ENCODE data around the gene FBLN2.

FBLN2 gene

DNA sequence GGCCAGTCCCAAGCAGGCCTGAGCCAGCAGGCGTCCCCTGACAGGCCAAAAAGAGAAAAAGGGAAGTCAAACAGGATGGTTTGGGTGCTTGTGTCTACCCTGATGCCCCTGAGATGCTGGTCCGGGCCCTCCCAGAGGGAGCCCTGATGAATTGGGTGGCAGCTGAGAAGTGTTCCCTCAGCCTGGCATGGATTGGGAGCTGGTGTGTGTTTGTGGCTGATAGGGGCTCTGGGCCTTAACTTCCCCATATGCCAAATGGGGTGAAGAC, 1.4 kb downstream of the FBLN2 start:
- H3K27ac ChIP-seq = no peak overlapping the region
- TF ChIP-seq ZFX (IDR thresholded peaks at IDR 0.05; ENCODE audit: borderline replicate concordance) = no peak
- TF ChIP-seq, protein P1, sequence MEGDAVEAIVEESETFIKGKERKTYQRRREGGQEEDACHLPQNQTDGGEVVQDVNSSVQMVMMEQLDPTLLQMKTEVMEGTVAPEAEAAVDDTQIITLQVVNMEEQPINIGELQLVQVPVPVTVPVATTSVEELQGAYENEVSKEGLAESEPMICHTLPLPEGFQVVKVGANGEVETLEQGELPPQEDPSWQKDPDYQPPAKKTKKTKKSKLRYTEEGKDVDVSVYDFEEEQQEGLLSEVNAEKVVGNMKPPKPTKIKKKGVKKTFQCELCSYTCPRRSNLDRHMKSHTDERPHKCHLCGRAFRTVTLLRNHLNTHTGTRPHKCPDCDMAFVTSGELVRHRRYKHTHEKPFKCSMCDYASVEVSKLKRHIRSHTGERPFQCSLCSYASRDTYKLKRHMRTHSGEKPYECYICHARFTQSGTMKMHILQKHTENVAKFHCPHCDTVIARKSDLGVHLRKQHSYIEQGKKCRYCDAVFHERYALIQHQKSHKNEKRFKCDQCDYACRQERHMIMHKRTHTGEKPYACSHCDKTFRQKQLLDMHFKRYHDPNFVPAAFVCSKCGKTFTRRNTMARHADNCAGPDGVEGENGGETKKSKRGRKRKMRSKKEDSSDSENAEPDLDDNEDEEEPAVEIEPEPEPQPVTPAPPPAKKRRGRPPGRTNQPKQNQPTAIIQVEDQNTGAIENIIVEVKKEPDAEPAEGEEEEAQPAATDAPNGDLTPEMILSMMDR (IDR thresholded peaks at IDR 0.05) = no peak

DNA sequence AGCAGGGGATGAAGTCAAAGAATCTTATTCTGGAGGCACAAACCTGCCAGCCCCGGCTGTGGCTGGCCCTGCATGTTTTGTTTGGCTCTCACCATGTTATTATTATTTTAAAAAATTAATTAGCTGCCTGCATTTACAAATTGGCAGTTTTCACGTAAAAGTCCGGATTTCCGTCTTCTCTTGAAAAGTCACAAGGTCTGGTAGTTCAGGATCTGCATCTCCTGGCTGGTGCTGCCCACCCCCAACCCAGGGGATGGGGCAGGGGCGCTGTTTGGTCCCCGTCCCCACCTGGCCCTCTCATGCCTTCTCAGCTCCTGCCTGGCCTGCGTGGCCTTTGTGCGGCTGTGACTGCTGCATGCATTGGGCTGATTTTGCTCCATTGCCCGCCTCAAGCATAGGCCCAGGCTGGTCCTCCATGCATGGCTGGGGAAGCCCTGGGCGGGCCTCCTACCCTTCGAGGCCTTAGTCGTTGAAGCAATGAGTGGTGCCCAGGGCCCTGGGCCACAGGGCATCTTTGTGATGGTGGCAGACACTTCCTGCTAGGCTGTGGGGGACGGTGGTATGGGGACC, 2.0 kb downstream of the FBLN2 start:
- H3K27ac ChIP-seq = no peak overlapping the region
- TF ChIP-seq, protein P1 (IDR thresholded peaks at IDR 0.05) = no peak
- no peak for TF ChIP-seq ZFX (IDR thresholded peaks at IDR 0.05; ENCODE audit: borderline replicate concordance)

DNA sequence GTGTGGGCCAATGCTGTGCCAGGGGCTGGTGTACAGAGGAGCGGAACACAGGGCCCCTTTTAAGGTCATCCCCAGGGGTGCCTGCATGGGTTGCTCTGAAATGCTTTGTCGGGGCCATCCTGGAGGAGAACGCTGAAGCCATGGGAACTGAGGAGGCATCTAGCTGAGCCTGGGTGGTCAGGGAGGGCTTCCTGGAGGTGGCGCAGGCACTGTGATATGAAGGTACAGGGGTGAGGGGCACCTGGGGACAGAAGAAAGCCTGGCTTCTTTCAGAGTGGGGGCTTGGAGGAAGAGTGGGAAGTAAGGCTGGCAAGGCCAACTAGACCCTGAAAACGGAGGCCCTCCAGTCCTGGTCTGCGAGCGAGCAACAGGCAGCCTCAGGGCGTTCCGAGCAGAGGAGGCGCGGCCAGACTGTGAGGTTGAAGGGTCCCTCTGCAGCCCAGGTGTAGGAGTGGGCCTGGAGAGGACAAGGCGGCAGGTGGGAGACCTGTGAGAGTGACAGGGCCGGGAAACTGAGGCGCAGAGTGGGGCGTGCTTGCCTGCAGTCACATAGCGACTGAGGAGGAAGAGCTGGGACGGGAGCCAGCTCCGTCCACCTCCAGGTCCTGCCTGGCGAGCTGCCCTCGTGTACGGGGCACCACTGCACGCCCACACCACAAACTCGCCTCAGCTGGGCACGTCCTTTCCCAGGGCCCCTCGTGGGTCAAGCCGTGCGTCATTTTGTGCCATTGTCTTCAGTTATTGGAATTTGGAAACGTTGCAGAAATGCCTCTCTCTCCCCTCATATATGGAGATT, 4.1 kb downstream of the FBLN2 start:
- H3K27ac ChIP-seq = no peak overlapping the region

DNA sequence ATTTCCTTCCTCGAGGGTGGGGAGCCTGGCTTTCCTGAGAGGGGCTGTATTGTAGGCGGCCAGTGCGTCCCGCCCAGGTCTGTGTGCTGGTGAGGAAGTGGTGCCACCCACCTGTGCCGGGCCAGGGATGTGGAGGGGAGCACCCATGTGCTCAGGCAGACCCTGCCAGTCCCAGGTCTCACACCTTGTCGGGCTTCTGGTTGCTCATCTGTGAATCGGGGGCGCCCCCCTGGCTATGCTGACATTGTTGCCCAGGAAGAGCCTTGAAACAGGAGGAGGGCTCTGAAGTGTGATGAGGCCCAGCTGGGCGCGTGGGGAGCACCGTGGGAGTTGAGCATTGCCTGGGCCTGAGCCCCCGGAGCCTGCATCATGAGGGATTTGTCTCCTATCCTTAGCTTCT, 4.8 kb downstream of the FBLN2 start:
- TF ChIP-seq ZFX (IDR thresholded peaks at IDR 0.05; ENCODE audit: borderline replicate concordance) = no peak
- TF ChIP-seq, protein P1 (IDR thresholded peaks at IDR 0.05) = no peak
- no peak overlapping the region for H3K27ac ChIP-seq

More for the DNA sequence above, 4.1 kb downstream of the FBLN2 start:
- TF ChIP-seq ZFX (IDR thresholded peaks at IDR 0.05; ENCODE audit: borderline replicate concordance) = no peak
- TF ChIP-seq, protein P1 (IDR thresholded peaks at IDR 0.05) = no peak

DNA sequence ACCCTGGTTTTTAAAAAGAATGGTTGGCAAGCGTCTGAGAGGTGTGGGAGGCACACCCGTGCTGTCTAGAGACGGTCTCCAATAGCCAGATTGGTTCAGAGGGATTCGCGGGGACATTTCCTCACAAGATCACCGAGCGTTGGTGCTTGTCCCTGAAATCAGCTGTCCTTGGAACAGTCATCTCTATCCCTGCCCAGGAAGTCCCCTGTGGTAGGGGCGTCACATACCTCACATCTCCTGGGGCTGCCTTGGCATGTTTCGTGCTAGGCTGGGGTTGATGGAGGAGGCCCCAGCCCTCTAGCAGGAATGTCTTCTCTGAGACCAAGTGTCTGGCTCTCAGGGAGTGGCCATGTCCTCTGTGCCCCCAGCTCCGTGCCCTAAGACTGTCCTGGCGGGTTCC, 6.8 kb downstream of the FBLN2 start:
- H3K27ac ChIP-seq = no peak overlapping the region
- TF ChIP-seq, protein P1 (IDR thresholded peaks at IDR 0.05) = no peak
- no peak for TF ChIP-seq ZFX (IDR thresholded peaks at IDR 0.05; ENCODE audit: borderline replicate concordance)

DNA sequence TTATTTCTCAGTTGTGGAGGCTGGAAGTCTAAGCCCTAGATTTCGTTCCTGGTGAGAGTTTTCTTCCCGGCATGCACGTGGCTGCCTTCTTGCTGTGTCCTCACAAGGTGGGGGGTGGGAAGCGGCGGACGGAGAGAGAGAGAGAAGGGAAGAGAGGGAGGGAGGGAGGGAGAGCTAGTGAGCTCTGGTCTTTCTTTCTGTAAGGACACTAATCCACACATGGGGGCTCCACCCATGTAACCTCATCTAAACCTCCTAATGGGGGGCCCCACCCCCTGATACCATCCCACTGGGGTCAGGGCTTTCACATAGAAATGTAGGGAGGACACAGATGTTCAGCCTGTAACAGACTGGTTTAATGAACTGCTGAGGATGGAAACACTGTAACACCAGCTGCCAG, 7.3 kb downstream of the FBLN2 start:
- H3K27ac ChIP-seq = no peak overlapping the region
- no peak for TF ChIP-seq ZFX (IDR thresholded peaks at IDR 0.05; ENCODE audit: borderline replicate concordance)
- TF ChIP-seq, protein P1 (IDR thresholded peaks at IDR 0.05) = no peak

DNA sequence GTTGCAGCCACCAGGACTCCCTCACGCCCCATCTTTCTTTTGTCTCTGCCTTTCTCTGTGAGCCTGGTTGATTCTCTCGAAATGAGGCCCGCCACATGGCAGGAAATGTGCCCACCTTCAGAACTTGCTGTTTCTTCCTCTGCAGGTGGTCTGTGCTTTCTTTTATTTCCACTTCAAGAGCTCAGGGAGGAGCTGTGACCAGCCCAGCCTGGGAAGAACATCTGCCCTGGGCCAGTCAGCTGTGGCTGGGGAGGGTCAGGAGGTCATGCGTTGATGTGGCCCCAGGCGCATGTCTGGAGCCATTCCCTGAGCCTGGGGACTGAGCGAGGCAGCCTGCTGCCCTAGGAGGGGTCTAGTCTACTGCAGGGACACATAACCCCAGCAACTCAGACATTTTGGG, 8.0 kb downstream of the FBLN2 start:
- TF ChIP-seq, protein P1 (IDR thresholded peaks at IDR 0.05) = no peak
- TF ChIP-seq ZFX (IDR thresholded peaks at IDR 0.05; ENCODE audit: borderline replicate concordance) = no peak
- H3K27ac ChIP-seq = no peak overlapping the region

Data from 22Rv1 (cell line).